Activated CD4-positive, alpha-beta T cell treated with anti-CD3 and anti-CD28 coated beads, Interleukin-2, amount 10 ng/mL, durations not matched to agents 24 days and 14 days (primary cell): ENCODE data around the gene ZNF436. TPM values are rescaled to one million over a fixed set of nuclear protein-coding genes. Genes with fewer than 3 reads are reported as not detected.
"Not testable (repeated sequence)": the region's sequence is repeated elsewhere in the genome, so short reads cannot be mapped to it uniquely, and the experiment has no call there.

Source experiments
- DNase-seq: peaks from one replicate; pipeline ENCODE4 v3.0.0; 2022
- H3K27ac Mint-ChIP-seq: one replicate; pipeline ENCODE4 v1.8.0; 2022; ENCODE audit warnings: mild to moderate bottlenecking, mixed read lengths
- H3K27me3 Mint-ChIP-seq: one replicate; pipeline ENCODE4 v1.8.0; 2022; ENCODE audit warnings: mixed read lengths
- H3K36me3 Mint-ChIP-seq: one replicate; pipeline ENCODE4 v1.8.0; 2022; ENCODE audit warnings: low read depth, mild to moderate bottlenecking, mixed read lengths
- H3K4me1 Mint-ChIP-seq: one replicate; pipeline ENCODE4 v1.8.0; 2021; ENCODE audit warnings: mixed read lengths
- H3K4me3 Mint-ChIP-seq: one replicate; pipeline ENCODE4 v1.8.0; 2022; ENCODE audit warnings: mild to moderate bottlenecking, moderate library complexity, mixed read lengths
- H3K9me3 Mint-ChIP-seq: one replicate; pipeline ENCODE4 v1.8.0; 2021; ENCODE audit warnings: mixed read lengths
- intact Hi-C: fragments of 100-400 bp; cut with micrococcal nuclease; formaldehyde crosslinking; loops from one replicate; pipeline ENCODE4 v1.15.1; 2023
- total RNA-seq: library from RNA; stranded (reverse); gene quantifications from 2 replicates; pipeline ENCODE4 v1.2.3, GENCODE V29; 2022

The ZNF436 gene
- total RNA-seq, 1 donor from 2014 or later, result 5.2 TPM

GRCh38 chr1:23344111-23344986 lies 25.3 kb downstream of the ZNF436 start, which contains the start of gene HNRNPR:
HNRNPR (minus strand) TSS chr1:23344284; CDS start chr1:23341008, 3,276 bp downstream.
- intact Hi-C loops, result loop anchor here (1.0 to 10.0 kb wide), 4 partner anchors 25 to 610 kb away; partner anchors contain the start of genes ASAP3, PNRC2 and ZNF436
- H3K27me3 Mint-ChIP-seq, result no peaks in the 10 kb centered on the region

GRCh38 chr1:23343221-23344110 lies 26.2 kb downstream of the ZNF436 start:
- Mint-ChIP-seq H3K9me3 (no peaks in the 10 kb centered on the region), H3K27me3 (no peaks in the 10 kb centered on the region), H3K4me3 (peak overlapping the region; percentile 90), H3K27ac (peak overlapping the region; percentile 96), H3K36me3 (peaks cover 22% of the 10 kb centered on the region), H3K4me1 (peaks cover 41% of the 10 kb centered on the region)
- peak; percentile 84 for DNase-seq
- intact Hi-C loops, result loop anchor here (1.0 to 10.0 kb wide), 5 partner anchors 26 to 611 kb away; partner anchors contain the start of genes ASAP3, PNRC2 and ZNF436

More at GRCh38 chr1:23344111-23344986, 25.3 kb downstream of the ZNF436 start, which contains the start of gene HNRNPR:
- Mint-ChIP-seq H3K9me3 (no peaks in the 10 kb centered on the region), H3K36me3 (peaks cover 19% of the 10 kb centered on the region), H3K4me3 (peak within 1 kb of the TSS; percentile 90), H3K27ac (peak within 1 kb of the TSS; percentile 99), H3K4me1 (peaks cover 35% of the 10 kb centered on the region)
- peak; percentile 99 for DNase-seq

- H3K4me1 Mint-ChIP-seq, result peaks cover 46% of the 10 kb centered on the region
- H3K36me3 Mint-ChIP-seq, result peaks cover 33% of the 10 kb centered on the region
- H3K9me3 Mint-ChIP-seq, result no peaks in the 10 kb centered on the region
- DNase-seq, result no peak
- intact Hi-C loops, result loop anchor here (2.0 to 10.0 kb wide), 4 partner anchors 63 to 613 kb away; partner anchors contain the start of genes ASAP3 and PNRC2
- H3K27ac Mint-ChIP-seq, result peak overlapping the region; percentile 74
- peak overlapping the region; percentile 90 for H3K4me3 Mint-ChIP-seq
- no peaks in the 10 kb centered on the region for H3K27me3 Mint-ChIP-seq
Observed at GRCh38 chr1:23341931-23342692, 27.5 kb downstream of the ZNF436 start.

- Mint-ChIP-seq H3K9me3 (no peaks in the 10 kb centered on the region), H3K27me3 (no peaks in the 10 kb centered on the region), H3K4me3 (peak overlapping the region; percentile 90), H3K36me3 (peaks cover 46% of the 10 kb centered on the region), H3K4me1 (peaks cover 42% of the 10 kb centered on the region), H3K27ac (peak overlapping the region; percentile 0)
- intact Hi-C loops, result loop anchor here (5.0 to 10.0 kb wide), 3 partner anchors 143 to 615 kb away; partner anchors contain the start of genes ASAP3 and PNRC2
- no peak for DNase-seq
Observed at GRCh38 chr1:23339632-23340031, 30.0 kb downstream of the ZNF436 start.

- Mint-ChIP-seq H3K4me3 (no peak overlapping the region), H3K4me1 (peaks cover 42% of the 10 kb centered on the region)
Observed at GRCh38 chr1:23337869-23338268, 31.8 kb downstream of the ZNF436 start.

GRCh38 chr1:23331713-23332112 lies 37.9 kb downstream of the ZNF436 start:
- Mint-ChIP-seq H3K27me3 (no peaks in the 10 kb centered on the region), H3K9me3 (no peaks in the 10 kb centered on the region), H3K4me1 (peaks cover 26% of the 10 kb centered on the region), H3K4me3 (no peak overlapping the region), H3K36me3 (peaks cover 68% of the 10 kb centered on the region), H3K27ac (no peak overlapping the region)
- intact Hi-C loops, result no loop called here
- no peak for DNase-seq

More at GRCh38 chr1:23337869-23338268, 31.8 kb downstream of the ZNF436 start:
- intact Hi-C loops, result no loop called here
- no peak overlapping the region for H3K27ac Mint-ChIP-seq
- peaks cover 56% of the 10 kb centered on the region for H3K36me3 Mint-ChIP-seq
- H3K9me3 Mint-ChIP-seq, result no peaks in the 10 kb centered on the region
- no peak for DNase-seq
- H3K27me3 Mint-ChIP-seq, result no peaks in the 10 kb centered on the region

GRCh38 chr1:23330846-23331245 lies 38.8 kb downstream of the ZNF436 start:
- intact Hi-C loops, result no loop called here
- peak overlapping the region; percentile 48 for H3K27ac Mint-ChIP-seq
- H3K27me3 Mint-ChIP-seq, result no peaks in the 10 kb centered on the region
- peaks cover 70% of the 10 kb centered on the region for H3K36me3 Mint-ChIP-seq
- no peaks in the 10 kb centered on the region for H3K9me3 Mint-ChIP-seq
- no peak overlapping the region for H3K4me3 Mint-ChIP-seq
- DNase-seq, result no peak
- peaks cover 30% of the 10 kb centered on the region for H3K4me1 Mint-ChIP-seq

- Mint-ChIP-seq H3K36me3 (peaks cover 68% of the 10 kb centered on the region), H3K27ac (no peak overlapping the region), H3K27me3 (no peaks in the 10 kb centered on the region), H3K4me1 (peaks cover 34% of the 10 kb centered on the region), H3K9me3 (no peaks in the 10 kb centered on the region), H3K4me3 (no peak overlapping the region)
- DNase-seq, result no peak
- intact Hi-C loops, result loop anchor here (5.0 kb wide), 1 partner anchor 42 kb away; the partner anchor contains the start of gene ZNF436
Observed at GRCh38 chr1:23325393-23325792, 44.2 kb downstream of the ZNF436 start.

GRCh38 chr1:23322770-23323169 lies 46.9 kb downstream of the ZNF436 start:
- H3K27ac Mint-ChIP-seq, result no peak overlapping the region
- H3K4me1 Mint-ChIP-seq, result peaks cover 25% of the 10 kb centered on the region
- no peak overlapping the region for H3K4me3 Mint-ChIP-seq
- no peaks in the 10 kb centered on the region for H3K9me3 Mint-ChIP-seq
- DNase-seq, result no peak
- intact Hi-C loops, result no loop called here
- H3K36me3 Mint-ChIP-seq, result peaks cover 69% of the 10 kb centered on the region
- no peaks in the 10 kb centered on the region for H3K27me3 Mint-ChIP-seq

- H3K27ac Mint-ChIP-seq, H3K27me3 Mint-ChIP-seq: not testable (repeated sequence)
Observed at GRCh38 chr1:23310280-23310679, 59.4 kb downstream of the ZNF436 start.

More at GRCh38 chr1:23310280-23310679, 59.4 kb downstream of the ZNF436 start:
- peaks cover 48% of the 10 kb centered on the region for H3K36me3 Mint-ChIP-seq
- H3K4me1 Mint-ChIP-seq, result peaks cover 13% of the 10 kb centered on the region
- DNase-seq, intact Hi-C loops, H3K4me3 Mint-ChIP-seq, H3K9me3 Mint-ChIP-seq: not testable (repeated sequence)
